Mesendoderm (in vitro differentiated cells): ENCODE data around the gene GULP1.

ENCODE experiments used
- DNase-seq: peaks from one replicate; pipeline ENCODE4 v3.0.0; 2013
- H2AK5ac ChIP-seq: 2 replicates; pipeline ENCODE4 v1.6.1; 2013; ENCODE audit warnings: low read length, inconsistent platforms
- H2BK120ac ChIP-seq: 2 replicates; pipeline ENCODE4 v1.6.1; 2013; ENCODE audit warnings: low read depth, mild to moderate bottlenecking, low read length, moderate library complexity, mixed read lengths
- H2BK15ac ChIP-seq: replicated peaks from 2 replicates; pipeline ENCODE4 v1.6.1; 2013; ENCODE audit warnings: low read depth, mild to moderate bottlenecking, moderate library complexity
- H2BK5ac ChIP-seq: 2 replicates; pipeline ENCODE4 v1.6.1; 2013; ENCODE audit warnings: low read length, inconsistent platforms
- H3K18ac ChIP-seq: 2 replicates; pipeline ENCODE4 v1.6.1; 2013; ENCODE audit warnings: mild to moderate bottlenecking, low read length, mixed read lengths
- H3K23ac ChIP-seq: one replicate; pipeline ENCODE4 v1.6.1; 2013; ENCODE audit warnings: low read length
- H3K27ac ChIP-seq: 2 replicates; pipeline ENCODE4 v1.5.1; 2013; ENCODE audit warnings: low read depth, mild to moderate bottlenecking, inconsistent platforms, low read length, moderate library complexity
- H3K27me3 ChIP-seq: 2 replicates; pipeline ENCODE4 v1.6.1; 2013; ENCODE audit warnings: low read length, control low read depth, mild to moderate bottlenecking, inconsistent platforms; ENCODE audit not compliant: insufficient read depth, poor library complexity
- H3K36me3 ChIP-seq: 2 replicates; pipeline ENCODE4 v1.6.1; 2013; ENCODE audit warnings: low read length, inconsistent platforms; ENCODE audit not compliant: control insufficient read depth, insufficient read depth
- H3K4ac ChIP-seq: one replicate; pipeline ENCODE4 v1.6.1; 2013; ENCODE audit warnings: low read depth, mild to moderate bottlenecking, low read length, moderate library complexity
- H3K4me1 ChIP-seq: 2 replicates; pipeline ENCODE4 v1.6.1; 2013; ENCODE audit warnings: low read depth, low read length, inconsistent platforms; ENCODE audit not compliant: control insufficient read depth
- H3K4me2 ChIP-seq: 2 replicates; pipeline ENCODE4 v1.6.1; 2013; ENCODE audit warnings: low read length
- H3K4me3 ChIP-seq: 2 replicates; pipeline ENCODE4 v1.5.1; 2013; ENCODE audit warnings: mild to moderate bottlenecking, low read length
- H3K56ac ChIP-seq: one replicate; pipeline ENCODE4 v1.6.1; 2013; ENCODE audit warnings: low read length
- H3K79me1 ChIP-seq: 2 replicates; pipeline ENCODE4 v1.6.1; 2013; ENCODE audit warnings: low read length, inconsistent platforms
- H3K79me2 ChIP-seq: 2 replicates; pipeline ENCODE4 v1.6.1; 2013; ENCODE audit warnings: mild to moderate bottlenecking, low read length; ENCODE audit not compliant: control insufficient read depth, insufficient read depth
- H3K9ac ChIP-seq: 2 replicates; pipeline ENCODE4 v1.6.1; 2013; ENCODE audit warnings: low read length, inconsistent platforms
- H4K5ac ChIP-seq: one replicate; pipeline ENCODE4 v1.6.1; 2013; ENCODE audit warnings: low read length
- H4K8ac ChIP-seq: one replicate; pipeline ENCODE4 v1.6.1; 2013; ENCODE audit warnings: low read depth, mild to moderate bottlenecking, control low read depth, low read length, moderate library complexity
- WGBS: extraction: QIAGEN DNeasy Blood & Tissue Kit; methylation state at CpG from one replicate; pipeline ENCODE4 v1.1.7; 2013; ENCODE audit warnings: low lambda C conversion rate, missing lambda C conversion rate; ENCODE audit not compliant: insufficient coverage; ENCODE audit errors: extremely low coverage; 5-methylcytosine and 5-hydroxymethylcytosine counted together

The GULP1 gene

GRCh38 chr2:188326669-188327301 is 35.1 kb downstream of the GULP1 start:
- Histone ChIP-seq H4K8ac (no peak overlapping the region), H2BK120ac (no peak overlapping the region), H2AK5ac (no peak overlapping the region), H3K23ac (no peak overlapping the region), H3K27me3 (no peaks in the 10 kb centered on the region), H4K5ac (no peak overlapping the region), H3K9ac (no peak overlapping the region), H3K4me3 (no peak overlapping the region), H3K27ac (no peak overlapping the region), H3K79me2 (peaks cover 29% of the 10 kb centered on the region), H3K36me3 (no peaks in the 10 kb centered on the region), H3K4ac (no peak overlapping the region), H2BK15ac (no peak overlapping the region), H3K4me2 (no peak overlapping the region), H3K18ac (no peak overlapping the region), H2BK5ac (no peak overlapping the region), H3K56ac (no peak overlapping the region), H3K79me1 (no peaks in the 10 kb centered on the region), H3K4me1 (peaks cover 13% of the 10 kb centered on the region)
- DNase-seq = no peak
- no CpG with 5 or more reads among the region's 4 CpGs for WGBS

- H3K56ac ChIP-seq = no peak overlapping the region
- H3K4me1 ChIP-seq = peaks cover 12% of the 10 kb centered on the region
- H3K18ac ChIP-seq = no peak overlapping the region
- H2AK5ac ChIP-seq = no peak overlapping the region
- no peak overlapping the region for H3K4me3 ChIP-seq
- peaks cover 32% of the 10 kb centered on the region for H3K79me2 ChIP-seq
- no peak overlapping the region for H2BK5ac ChIP-seq
- H3K36me3 ChIP-seq = no peaks in the 10 kb centered on the region
- no peaks in the 10 kb centered on the region for H3K79me1 ChIP-seq
- H2BK15ac ChIP-seq = no peak overlapping the region
- H3K4ac ChIP-seq = no peak overlapping the region
- no peak overlapping the region for H3K23ac ChIP-seq
- no peak overlapping the region for H2BK120ac ChIP-seq
- H3K9ac ChIP-seq = no peak overlapping the region
- H3K4me2 ChIP-seq = no peak overlapping the region
- H3K27me3 ChIP-seq = no peaks in the 10 kb centered on the region
- H3K27ac ChIP-seq = no peak overlapping the region
- no peak overlapping the region for H4K8ac ChIP-seq
- no peak for DNase-seq
- H4K5ac ChIP-seq = no peak overlapping the region
Measured at GRCh38 chr2:188327518-188328213, 36.0 kb downstream of the GULP1 start.

GRCh38 chr2:188328419-188328818 is 36.7 kb downstream of the GULP1 start:
- Histone ChIP-seq H3K79me2 (peaks cover 30% of the 10 kb centered on the region), H4K5ac (no peak overlapping the region), H2BK120ac (no peak overlapping the region), H3K79me1 (no peaks in the 10 kb centered on the region), H3K36me3 (no peaks in the 10 kb centered on the region), H3K56ac (no peak overlapping the region), H3K4me2 (no peak overlapping the region), H3K27ac (no peak overlapping the region), H4K8ac (no peak overlapping the region), H3K27me3 (no peaks in the 10 kb centered on the region), H2AK5ac (no peak overlapping the region), H3K4me3 (no peak overlapping the region), H2BK15ac (no peak overlapping the region), H2BK5ac (no peak overlapping the region), H3K9ac (no peak overlapping the region), H3K4me1 (peaks cover 8% of the 10 kb centered on the region), H3K4ac (no peak overlapping the region), H3K18ac (no peak overlapping the region), H3K23ac (no peak overlapping the region)
- no CpG with 5 or more reads among the region's 1 CpG for WGBS
- no peak for DNase-seq

GRCh38 chr2:188330316-188331053 is 38.8 kb downstream of the GULP1 start:
- no peak overlapping the region for H3K18ac ChIP-seq
- peaks cover 31% of the 10 kb centered on the region for H3K79me2 ChIP-seq
- H4K8ac ChIP-seq = no peak overlapping the region
- no peaks in the 10 kb centered on the region for H3K36me3 ChIP-seq
- no peaks in the 10 kb centered on the region for H3K79me1 ChIP-seq
- H3K9ac ChIP-seq = no peak overlapping the region
- no peak overlapping the region for H2BK120ac ChIP-seq
- no CpG with 5 or more reads among the region's 2 CpGs for WGBS
- no peak overlapping the region for H4K5ac ChIP-seq
- no peak overlapping the region for H3K56ac ChIP-seq
- H3K27ac ChIP-seq = no peak overlapping the region
- H3K4me1 ChIP-seq = peaks cover 8% of the 10 kb centered on the region
- H2AK5ac ChIP-seq = no peak overlapping the region
- H3K4me3 ChIP-seq = no peak overlapping the region
- no peak for DNase-seq
- no peak overlapping the region for H2BK5ac ChIP-seq
- no peak overlapping the region for H3K23ac ChIP-seq
- H3K27me3 ChIP-seq = no peaks in the 10 kb centered on the region
- H3K4ac ChIP-seq = no peak overlapping the region
- H3K4me2 ChIP-seq = no peak overlapping the region
- no peak overlapping the region for H2BK15ac ChIP-seq

- no peak for DNase-seq
- Histone ChIP-seq H4K5ac (no peak overlapping the region), H3K56ac (no peak overlapping the region), H3K4me2 (no peak overlapping the region), H3K27me3 (no peaks in the 10 kb centered on the region), H2BK5ac (no peak overlapping the region), H3K4me1 (peaks cover 6% of the 10 kb centered on the region), H3K79me2 (peaks cover 29% of the 10 kb centered on the region), H3K36me3 (no peaks in the 10 kb centered on the region), H3K18ac (no peak overlapping the region), H2BK15ac (no peak overlapping the region), H4K8ac (peak overlapping the region; percentile 28), H3K4me3 (no peak overlapping the region), H2AK5ac (no peak overlapping the region), H3K79me1 (no peaks in the 10 kb centered on the region), H2BK120ac (no peak overlapping the region), H3K4ac (no peak overlapping the region), H3K9ac (no peak overlapping the region), H3K27ac (no peak overlapping the region), H3K23ac (no peak overlapping the region)
- no CpG with 5 or more reads among the region's 2 CpGs for WGBS
Measured at GRCh38 chr2:188332619-188333018, 40.9 kb downstream of the GULP1 start.
